GM12872 (cell line): ENCODE data around the gene MAP7D2.

Experiments used
- TF ChIP-seq, protein P1 (sequence below): IDR thresholded peaks from 3 replicates; pipeline ENCODE4 v1.5.1; 2011; ENCODE audit warnings: low read depth, mild to moderate bottlenecking, low read length, moderate library complexity; ENCODE audit not compliant: insufficient read depth

Gene MAP7D2

GRCh38 chrX:20053537-20053936 is 63.2 kb downstream of the MAP7D2 start:
- TF ChIP-seq, protein P1, sequence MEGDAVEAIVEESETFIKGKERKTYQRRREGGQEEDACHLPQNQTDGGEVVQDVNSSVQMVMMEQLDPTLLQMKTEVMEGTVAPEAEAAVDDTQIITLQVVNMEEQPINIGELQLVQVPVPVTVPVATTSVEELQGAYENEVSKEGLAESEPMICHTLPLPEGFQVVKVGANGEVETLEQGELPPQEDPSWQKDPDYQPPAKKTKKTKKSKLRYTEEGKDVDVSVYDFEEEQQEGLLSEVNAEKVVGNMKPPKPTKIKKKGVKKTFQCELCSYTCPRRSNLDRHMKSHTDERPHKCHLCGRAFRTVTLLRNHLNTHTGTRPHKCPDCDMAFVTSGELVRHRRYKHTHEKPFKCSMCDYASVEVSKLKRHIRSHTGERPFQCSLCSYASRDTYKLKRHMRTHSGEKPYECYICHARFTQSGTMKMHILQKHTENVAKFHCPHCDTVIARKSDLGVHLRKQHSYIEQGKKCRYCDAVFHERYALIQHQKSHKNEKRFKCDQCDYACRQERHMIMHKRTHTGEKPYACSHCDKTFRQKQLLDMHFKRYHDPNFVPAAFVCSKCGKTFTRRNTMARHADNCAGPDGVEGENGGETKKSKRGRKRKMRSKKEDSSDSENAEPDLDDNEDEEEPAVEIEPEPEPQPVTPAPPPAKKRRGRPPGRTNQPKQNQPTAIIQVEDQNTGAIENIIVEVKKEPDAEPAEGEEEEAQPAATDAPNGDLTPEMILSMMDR: no peak

DNA sequence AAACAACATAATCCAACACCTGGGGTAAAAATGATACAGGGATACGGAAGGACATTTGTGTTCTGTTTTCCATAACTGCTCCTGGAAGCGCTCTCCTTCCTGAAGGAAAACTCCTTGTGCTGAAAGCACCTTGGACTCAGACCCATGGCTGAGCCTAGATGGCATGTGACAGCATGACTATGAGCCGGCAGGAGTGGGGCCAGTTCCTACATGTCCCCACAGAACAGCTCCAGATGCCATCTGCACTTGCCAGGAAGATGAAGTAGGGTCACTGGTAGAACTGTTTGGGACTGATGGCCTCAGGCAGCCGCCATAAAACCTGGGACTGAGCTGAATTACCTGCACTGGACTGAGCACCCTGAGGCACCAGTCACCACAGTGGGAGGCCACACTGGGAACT is 69.8 kb downstream of the MAP7D2 start:
- TF ChIP-seq, protein P1: no peak

DNA sequence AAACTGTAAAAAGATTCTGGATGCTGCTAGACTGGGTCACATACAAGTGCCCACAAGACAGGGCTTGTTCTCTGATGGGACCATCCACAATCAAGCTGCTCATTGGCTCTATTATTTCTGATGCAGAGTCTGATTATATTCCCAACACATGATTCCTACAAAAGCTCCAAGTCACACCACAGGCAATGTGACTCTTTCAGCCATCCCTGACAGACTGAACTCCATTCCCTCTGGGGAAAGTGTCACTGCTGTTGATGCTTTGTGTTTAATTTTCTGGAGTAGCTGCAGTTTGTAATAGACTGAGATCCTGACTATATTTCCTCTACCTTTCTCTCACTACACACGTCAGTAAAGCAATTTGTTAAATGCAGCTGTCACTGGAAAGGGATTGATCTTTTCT is 70.5 kb downstream of the MAP7D2 start:
- TF ChIP-seq, protein P1: no peak

GRCh38 chrX:20042221-20042620 is 74.5 kb downstream of the MAP7D2 start:
- TF ChIP-seq, protein P1: no peak

- TF ChIP-seq, protein P1: no peak
Measured at GRCh38 chrX:20038966-20039365, 77.7 kb downstream of the MAP7D2 start.

DNA sequence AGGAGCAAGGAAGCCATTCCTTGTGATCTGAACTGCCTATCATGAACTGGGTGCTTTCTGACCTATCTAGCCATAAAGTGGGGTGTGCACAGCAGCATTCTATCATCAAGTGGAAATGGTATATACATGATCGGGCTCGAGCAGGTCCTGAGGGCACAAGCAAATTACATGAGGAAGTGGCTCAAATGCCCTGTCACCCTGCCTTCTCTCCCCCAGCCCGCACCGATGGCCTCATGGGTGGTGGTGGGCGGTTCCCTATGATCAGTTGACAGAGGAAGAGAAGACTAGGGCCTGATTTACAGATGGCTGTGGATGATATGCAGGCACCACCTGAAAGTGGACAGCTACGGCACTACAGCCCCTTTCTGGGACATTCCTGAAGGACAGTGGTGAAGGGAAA is 79.5 kb downstream of the MAP7D2 start:
- TF ChIP-seq, protein P1: no peak

DNA sequence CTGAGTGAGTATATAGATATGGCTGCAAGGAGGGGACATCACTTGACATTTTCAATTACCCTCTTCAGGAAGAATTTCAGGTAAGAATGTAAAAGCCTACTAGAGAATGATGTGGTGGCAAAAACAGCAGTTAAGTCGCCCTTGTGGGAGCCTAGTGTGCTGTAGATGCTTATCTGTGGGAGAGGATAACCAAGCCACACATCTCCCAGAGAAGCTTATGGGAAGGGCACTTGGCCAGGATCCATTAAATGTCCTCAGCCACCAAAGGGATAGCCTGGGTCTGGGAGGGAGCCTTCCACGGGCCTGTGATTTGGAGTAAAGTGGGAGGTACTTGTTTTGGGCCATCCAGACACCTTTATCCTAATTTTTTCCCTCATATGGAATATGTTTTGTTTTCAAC is 84.5 kb downstream of the MAP7D2 start:
- TF ChIP-seq, protein P1: no peak

DNA sequence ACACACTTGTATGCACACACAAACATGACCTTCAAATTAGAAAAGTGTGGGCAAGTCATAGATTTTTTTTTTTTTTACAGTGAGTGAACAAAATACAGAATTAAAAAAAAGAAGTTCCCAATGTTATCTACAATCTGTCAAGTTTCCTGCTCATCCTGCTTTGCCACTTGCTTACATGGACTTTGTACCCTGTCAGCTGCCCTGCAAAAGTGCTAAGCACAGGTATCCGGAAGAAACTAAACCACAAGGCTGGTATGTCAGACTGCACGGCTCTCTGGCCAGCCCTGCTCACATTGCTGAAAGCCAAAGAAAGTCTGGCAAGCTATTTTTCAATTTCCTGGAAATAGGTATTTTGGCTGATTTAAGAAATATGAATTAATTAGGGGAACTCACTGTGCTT is 87.0 kb downstream of the MAP7D2 start:
- TF ChIP-seq, protein P1: no peak
